Coronary artery (tissue), 2 donors: Measurements from ENCODE around the gene LACTB.

Source experiments
- DNase-seq: peaks from one replicate; pipeline ENCODE4 v3.0.0-alpha.2; 2017; ENCODE audit warnings: low spot score
- H3K27ac ChIP-seq, 2 donors: fragments of 200-600 bp; sonication (generic); one replicate each; pipeline ENCODE4 v1.5.1; 2016 to 2019
- H3K4me3 ChIP-seq: fragments of 200-600 bp; sonication (generic); 2 replicates; pipeline ENCODE4 v1.5.1; 2016; ENCODE audit warnings: mild to moderate bottlenecking, moderate library complexity
- TF ChIP-seq, protein P1 (sequence below): fragments of 200-600 bp; sonication (generic); IDR thresholded peaks from one replicate; pipeline ENCODE4 v1.5.1; 2019; ENCODE audit warnings: antibody characterized with exemption

LACTB gene

GRCh38 chr15:63187589-63188226 lies 66.0 kb downstream of the LACTB start:
- no peak for DNase-seq
- TF ChIP-seq, protein P1, sequence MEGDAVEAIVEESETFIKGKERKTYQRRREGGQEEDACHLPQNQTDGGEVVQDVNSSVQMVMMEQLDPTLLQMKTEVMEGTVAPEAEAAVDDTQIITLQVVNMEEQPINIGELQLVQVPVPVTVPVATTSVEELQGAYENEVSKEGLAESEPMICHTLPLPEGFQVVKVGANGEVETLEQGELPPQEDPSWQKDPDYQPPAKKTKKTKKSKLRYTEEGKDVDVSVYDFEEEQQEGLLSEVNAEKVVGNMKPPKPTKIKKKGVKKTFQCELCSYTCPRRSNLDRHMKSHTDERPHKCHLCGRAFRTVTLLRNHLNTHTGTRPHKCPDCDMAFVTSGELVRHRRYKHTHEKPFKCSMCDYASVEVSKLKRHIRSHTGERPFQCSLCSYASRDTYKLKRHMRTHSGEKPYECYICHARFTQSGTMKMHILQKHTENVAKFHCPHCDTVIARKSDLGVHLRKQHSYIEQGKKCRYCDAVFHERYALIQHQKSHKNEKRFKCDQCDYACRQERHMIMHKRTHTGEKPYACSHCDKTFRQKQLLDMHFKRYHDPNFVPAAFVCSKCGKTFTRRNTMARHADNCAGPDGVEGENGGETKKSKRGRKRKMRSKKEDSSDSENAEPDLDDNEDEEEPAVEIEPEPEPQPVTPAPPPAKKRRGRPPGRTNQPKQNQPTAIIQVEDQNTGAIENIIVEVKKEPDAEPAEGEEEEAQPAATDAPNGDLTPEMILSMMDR, result no peak
- Histone ChIP-seq H3K4me3 (no peak overlapping the region), H3K27ac (no peak overlapping the region)

DNA sequence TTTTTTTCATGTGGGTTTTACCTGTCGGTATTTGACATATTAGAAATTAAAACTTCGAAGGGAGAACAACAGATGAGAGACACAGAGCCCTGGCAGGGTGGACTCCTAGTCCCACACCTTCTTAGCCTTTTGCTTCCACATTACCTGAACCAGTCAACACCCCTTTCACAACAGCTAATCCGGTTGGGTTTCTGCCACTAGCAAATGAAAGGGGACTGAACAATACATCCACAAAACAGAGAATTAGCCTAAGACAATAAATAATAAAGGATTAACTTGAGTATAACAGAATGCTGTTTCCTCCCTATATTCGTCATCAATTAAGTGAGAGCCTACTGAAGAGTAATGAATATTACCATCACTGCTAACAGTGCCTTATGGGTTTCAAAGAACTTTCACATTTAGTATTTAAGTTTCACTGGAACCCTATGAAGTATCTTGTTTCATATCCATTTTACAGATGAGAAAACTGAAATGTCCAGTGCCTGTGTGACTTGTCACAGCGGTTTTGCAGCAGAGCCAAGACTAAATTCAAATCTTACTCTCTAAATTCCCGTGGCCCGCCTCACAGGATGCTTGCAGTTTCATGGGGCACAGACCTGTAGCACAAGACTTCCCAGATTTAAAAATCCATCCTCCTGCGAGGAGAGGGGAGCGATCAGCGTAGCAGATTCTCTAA lies 66.7 kb downstream of the LACTB start:
- no peak for DNase-seq
- H3K4me3 ChIP-seq, result peak overlapping the region; percentile 93
- TF ChIP-seq, protein P1, result no peak
- peak overlapping the region; percentile 47 to 93 for H3K27ac ChIP-seq

- TF ChIP-seq, protein P1, result no peak
- peak within 1 kb of the TSS; percentile 77 to 93 for H3K27ac ChIP-seq
Measured at GRCh38 chr15:63188926-63189871, 67.5 kb downstream of the LACTB start, which contains the start of gene RAB8B. Gene RAB8B, plus strand, starts transcription at chr15:63189606. Its CDS starts 19 bp downstream, at chr15:63189625.

DNA sequence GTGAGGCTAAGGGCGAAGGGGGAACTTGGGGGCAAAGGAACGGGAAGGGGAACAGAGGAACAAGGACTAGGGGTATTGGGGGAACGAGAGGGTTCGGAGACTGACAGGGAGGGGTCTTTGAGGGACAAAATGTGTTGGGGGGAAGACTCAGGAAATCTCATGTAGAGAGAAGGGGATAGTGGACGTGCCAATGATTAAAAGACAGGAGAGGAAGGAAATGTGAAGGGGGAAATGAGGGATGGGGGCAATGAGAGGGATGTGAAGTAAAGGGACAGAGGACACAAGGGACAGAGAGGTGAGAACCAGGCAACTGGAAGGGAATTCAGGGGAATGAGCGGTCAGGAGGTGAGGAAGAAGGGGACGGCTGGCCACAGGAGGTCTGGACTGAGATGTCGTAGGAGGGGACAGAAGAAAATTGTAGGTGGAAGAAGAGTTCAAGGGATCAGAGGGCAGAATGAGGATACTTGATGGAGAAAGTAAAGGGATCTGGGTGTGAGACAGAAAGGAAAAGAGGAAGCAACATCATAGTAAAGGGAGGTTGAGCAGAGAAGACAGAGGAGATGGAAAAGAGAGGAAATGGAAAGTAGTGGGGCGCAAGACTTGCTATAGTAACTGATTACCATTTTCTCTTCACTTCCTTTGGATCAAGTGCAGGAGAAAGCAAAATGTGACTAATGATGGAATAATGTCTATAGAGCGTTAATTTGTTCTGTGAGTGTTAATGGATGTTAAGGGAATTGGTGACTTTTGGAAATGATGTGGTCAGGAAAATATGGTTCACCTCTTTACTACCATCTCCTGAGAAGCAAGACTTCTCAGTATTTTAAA lies 68.5 kb downstream of the LACTB start:
- TF ChIP-seq, protein P1, result no peak
- DNase-seq, result no peak
- H3K4me3 ChIP-seq, result peak overlapping the region; percentile 93
- H3K27ac ChIP-seq, result peak overlapping the region; percentile 77 to 93

More at GRCh38 chr15:63188926-63189871, 67.5 kb downstream of the LACTB start, which contains the start of gene RAB8B:
- peak within 1 kb of the TSS; percentile 93 for H3K4me3 ChIP-seq
- peak; percentile 99 for DNase-seq

DNA sequence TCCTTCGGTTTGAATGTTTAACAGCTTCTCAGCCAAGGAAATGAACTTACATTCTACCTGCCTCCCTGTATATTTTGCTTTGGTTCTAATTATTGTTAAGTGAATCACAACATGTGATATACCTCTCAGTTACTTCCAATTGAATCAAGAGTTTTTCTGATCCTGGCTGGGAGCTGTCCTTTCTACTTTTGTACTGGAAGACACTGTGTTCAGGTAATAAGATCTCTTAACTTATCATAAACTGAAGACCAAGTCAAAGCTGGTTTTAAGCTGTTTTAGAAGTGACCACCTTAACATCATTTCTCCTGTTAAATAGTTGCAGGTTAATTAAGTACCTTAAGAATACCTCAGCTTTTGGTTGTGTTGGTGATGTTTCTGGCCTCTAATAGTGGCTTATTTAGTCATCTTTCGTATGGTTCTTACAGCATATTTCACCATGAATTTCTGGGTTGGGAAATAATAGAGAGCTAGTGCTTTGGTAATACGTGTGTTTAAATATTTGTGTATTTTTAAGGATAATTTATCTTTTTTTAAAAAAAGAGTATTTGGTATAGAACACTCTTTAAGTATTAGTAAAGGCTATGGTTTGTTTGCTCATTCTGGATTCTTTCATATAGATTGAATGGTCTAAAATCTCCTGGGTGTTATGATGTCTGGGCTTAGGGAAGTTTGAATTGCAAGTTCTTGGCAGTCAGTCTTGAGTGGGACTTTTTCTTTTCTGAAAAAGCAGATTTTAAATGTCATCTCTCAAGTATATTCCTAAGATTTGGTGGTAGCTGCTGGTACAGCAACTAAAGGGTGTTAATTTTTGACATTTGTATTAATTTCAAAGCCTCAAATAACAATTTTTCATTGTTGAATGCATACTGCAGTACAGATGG lies 69.3 kb downstream of the LACTB start:
- peak overlapping the region in 1 of 2 donors; percentile 93 for H3K27ac ChIP-seq

More for the DNA sequence above, 69.3 kb downstream of the LACTB start:
- peak overlapping the region; percentile 93 for H3K4me3 ChIP-seq
- no peak for DNase-seq
- TF ChIP-seq, protein P1, result no peak
